IMR-90 (cell line): ENCODE results near the gene TBC1D10B.

ENCODE experiments used
- CEBPB ChIP-seq: IDR thresholded peaks from 2 replicates; pipeline ENCODE4 v1.6.1; 2012; ENCODE audit warnings: low read depth, low read length, improper control_type of control experiment
- POLR2A ChIP-seq: IDR thresholded peaks from 2 replicates; pipeline ENCODE4 v1.6.1; 2012; ENCODE audit warnings: mild to moderate bottlenecking, low read depth, low read length
- RAD21 ChIP-seq: IDR thresholded peaks from 2 replicates; pipeline ENCODE4 v1.6.1; 2012; ENCODE audit warnings: low read length, improper control_type of control experiment
- TF ChIP-seq, protein P1 (sequence below): conservative IDR thresholded peaks from 2 replicates; pipeline ENCODE4 v1.5.1; 2012; ENCODE audit warnings: mild to moderate bottlenecking, low read depth, low read length, improper control_type of control experiment

DNA sequence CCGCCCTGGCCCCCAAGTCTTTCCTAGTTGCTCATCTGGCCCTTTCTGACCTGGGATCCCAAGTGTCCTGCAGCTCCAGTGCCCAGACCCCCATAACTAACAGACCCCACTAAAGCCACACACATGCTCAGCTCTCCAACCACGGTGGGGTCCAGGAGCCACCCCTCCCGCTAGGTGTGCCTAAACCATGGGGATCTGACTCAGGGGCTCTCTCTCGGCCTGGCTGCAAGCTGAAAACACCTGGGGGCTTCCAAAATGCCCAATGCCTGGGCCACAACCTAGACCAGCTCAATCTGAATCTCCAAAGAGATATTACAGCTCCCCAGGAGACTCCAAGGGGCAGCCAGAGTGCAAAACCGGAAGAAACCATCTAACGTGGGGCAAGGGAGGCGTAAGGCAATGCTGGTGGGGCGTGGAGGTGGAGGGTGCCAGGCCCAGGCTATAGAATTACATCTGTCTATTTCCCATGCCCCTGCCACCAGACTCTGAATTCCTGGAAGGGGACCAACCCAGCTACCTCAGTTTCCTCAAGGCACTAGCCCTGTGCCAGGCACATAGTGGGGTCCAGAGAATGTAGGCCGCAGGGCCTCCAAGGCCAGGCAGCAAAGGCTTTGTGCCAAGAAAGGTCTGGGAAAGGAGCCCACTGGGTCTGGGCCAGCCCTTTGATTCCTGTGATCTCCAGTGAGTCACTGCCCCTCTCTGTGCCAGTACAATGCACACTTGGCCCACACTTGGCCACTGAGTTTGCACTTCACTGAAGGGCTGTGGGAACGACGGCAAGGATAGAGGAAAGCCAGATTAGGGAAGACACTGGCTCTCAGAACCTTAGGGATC, 18.5 kb downstream of the TBC1D10B start:
- TF ChIP-seq, protein P1, sequence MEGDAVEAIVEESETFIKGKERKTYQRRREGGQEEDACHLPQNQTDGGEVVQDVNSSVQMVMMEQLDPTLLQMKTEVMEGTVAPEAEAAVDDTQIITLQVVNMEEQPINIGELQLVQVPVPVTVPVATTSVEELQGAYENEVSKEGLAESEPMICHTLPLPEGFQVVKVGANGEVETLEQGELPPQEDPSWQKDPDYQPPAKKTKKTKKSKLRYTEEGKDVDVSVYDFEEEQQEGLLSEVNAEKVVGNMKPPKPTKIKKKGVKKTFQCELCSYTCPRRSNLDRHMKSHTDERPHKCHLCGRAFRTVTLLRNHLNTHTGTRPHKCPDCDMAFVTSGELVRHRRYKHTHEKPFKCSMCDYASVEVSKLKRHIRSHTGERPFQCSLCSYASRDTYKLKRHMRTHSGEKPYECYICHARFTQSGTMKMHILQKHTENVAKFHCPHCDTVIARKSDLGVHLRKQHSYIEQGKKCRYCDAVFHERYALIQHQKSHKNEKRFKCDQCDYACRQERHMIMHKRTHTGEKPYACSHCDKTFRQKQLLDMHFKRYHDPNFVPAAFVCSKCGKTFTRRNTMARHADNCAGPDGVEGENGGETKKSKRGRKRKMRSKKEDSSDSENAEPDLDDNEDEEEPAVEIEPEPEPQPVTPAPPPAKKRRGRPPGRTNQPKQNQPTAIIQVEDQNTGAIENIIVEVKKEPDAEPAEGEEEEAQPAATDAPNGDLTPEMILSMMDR, result no peak
- TF ChIP-seq POLR2A, result peak; percentile 26
- no peak for TF ChIP-seq CEBPB
- TF ChIP-seq RAD21, result no peak
